ENCODE measurements around the gene APOBEC3B.
"Not testable (repeated sequence)": the region's sequence is repeated elsewhere in the genome, so short reads cannot be mapped to it uniquely, and the experiment has no call there.

Gene APOBEC3B

GRCh38 chr22:38981992-38982927 is at the start of gene APOBEC3B:
Gene APOBEC3B (plus strand): TSS chr22:38982347. CDS start chr22:38982454, 107 bp downstream.
- DNase-seq (ENCODE audit: low read depth in 2 of 2): peak; percentile 53 to 58

DNA sequence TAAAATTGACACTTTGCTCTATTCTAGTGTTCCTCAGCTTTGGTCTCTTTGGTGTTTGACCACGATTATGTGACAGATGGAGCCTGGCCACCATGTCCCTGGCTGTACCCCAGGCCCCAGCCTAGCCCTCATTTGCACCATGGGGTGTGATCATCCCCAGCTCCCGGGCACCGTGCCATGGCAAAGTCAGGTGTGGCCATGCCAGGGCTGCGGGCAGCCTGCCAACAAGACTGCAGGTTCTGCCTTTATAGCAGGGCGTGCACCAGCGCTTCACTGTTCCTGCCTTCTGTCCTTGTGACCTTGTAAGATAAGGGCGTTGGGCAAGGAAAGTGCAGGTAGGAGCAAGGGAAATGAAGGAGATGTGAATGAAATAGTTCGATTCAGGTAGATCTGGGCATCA is 47.1 kb upstream of the APOBEC3B start:
- no peak for DNase-seq (ENCODE audit: low read depth in 2 of 2)

DNA sequence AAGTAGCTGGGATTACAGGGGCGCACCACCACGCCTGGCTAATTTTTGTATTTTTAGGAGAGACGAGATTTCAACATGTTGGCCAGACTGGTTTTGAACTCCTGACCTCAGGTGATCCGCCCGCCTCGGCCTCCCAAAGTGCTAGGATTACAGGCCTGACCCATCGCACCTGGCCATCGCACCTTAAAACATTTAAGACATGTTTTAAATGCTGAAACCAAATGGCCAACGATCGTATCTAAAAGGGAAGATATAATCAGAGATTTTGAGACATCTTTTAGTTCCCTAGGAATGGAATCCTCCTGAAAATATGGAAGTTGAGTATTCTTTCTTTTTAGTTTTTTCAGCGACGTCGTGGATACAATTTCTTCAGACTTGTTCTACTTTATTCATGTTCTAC is 46.5 kb upstream of the APOBEC3B start:
- DNase-seq (ENCODE audit: low read depth in 2 of 2): no peak

DNA sequence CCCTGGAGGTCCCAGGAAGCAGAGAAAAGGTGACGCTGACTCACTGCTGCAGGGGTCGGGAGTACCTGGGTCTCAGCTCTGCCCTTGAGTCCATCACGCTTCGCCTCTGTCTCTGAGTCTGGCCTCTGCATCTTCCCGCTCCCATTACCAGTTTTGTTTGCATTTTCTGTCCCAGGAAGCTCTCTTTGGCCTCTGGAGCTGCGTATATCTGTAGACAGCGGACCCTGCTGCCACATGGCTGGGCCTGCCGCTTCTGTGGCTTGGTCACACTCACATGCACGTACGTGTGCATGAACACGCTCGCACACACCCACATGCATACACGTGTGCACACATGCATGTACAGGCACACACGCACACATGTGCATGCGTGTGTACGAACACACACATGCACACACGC is 45.6 kb upstream of the APOBEC3B start:
- DNase-seq (ENCODE audit: low read depth in 2 of 2): no peak

GRCh38 chr22:38937036-38937435 is 45.1 kb upstream of the APOBEC3B start:
- DNase-seq (ENCODE audit: low read depth in 2 of 2): no peak

GRCh38 chr22:38937541-38937940 is 44.6 kb upstream of the APOBEC3B start:
- DNase-seq (ENCODE audit: low read depth in 2 of 2): no peak

DNA sequence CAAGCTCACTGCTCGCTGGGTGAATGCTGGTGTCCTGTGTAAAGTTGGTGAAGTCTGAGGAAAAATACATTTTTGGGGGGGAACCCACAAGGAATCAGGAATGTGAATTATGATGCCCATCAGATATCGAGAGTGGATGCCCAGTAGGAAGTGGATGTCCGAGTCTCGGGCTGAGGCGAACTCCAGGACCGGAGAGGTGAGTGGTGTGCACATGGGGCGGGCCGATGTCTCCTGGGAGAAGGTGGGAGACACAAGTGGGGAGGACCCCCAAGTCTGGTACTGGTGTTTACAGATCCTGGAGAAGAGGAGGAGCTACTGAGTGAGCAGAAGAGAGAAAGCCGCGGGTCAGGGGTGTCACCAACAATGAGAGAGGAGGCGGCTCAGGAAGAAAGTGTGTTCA is 43.9 kb upstream of the APOBEC3B start:
- no peak for DNase-seq (ENCODE audit: low read depth in 2 of 2)

GRCh38 chr22:38938925-38939324 is 43.2 kb upstream of the APOBEC3B start:
- no peak for DNase-seq (ENCODE audit: low read depth in 2 of 2)

DNA sequence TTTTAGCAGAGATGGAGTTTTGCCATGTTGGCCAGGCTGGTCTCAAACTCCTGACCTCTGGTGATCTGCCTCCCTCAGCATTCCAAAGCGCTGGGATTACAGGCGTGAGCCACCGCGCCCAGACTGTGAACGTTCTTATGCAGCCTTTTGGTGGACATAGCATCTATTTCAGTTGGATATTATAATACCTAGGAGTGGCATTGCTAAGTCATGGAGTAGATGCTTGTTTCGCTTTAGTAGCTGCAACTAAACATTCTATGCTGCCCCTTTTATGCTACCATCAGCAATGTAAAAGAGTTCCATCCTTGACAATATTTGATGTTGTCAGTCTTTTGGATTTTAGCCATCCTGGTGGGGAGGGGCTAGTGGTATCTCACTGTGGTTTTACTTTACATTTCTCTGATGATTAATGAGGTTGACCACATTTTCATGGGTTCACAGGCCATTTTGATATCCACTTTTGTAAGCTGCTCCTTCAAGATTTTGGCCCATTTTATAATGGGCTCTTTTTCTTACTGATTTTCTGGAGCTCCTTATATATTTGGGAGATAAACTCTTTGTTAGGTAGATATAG is 41.2 kb upstream of the APOBEC3B start:
- DNase-seq (ENCODE audit: low read depth in 2 of 2): no peak

GRCh38 chr22:38941488-38941987 is 40.6 kb upstream of the APOBEC3B start:
- peak; percentile 38 to 74 for DNase-seq (ENCODE audit: low read depth in 2 of 2)

- no peak for DNase-seq (ENCODE audit: low read depth in 2 of 2)
These were observed 39.4 kb upstream of the APOBEC3B start for GRCh38 chr22:38942702-38943101.

- no peak for DNase-seq (ENCODE audit: low read depth in 2 of 2)
These were observed 38.9 kb upstream of the APOBEC3B start for GRCh38 chr22:38943201-38943600.

DNA sequence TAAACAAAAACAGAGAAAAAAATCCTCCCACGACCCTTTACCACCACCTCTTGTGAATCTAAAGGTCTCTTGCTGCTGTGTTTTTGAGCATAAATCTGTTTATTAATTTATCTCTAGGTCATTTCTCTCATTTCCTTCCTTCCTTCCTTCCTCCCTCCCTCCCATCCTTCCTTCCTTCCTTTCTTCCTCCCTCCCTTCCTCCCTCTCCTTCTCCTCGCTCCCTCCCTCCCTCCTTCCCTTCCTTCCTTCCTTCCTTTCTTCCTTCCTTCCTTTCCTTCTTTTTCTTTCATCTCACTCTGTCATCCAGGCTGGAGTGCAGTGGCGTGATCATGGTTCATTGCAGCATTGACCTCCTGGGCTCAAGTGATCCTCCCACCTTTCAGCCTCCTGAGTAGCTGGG is 38.3 kb upstream of the APOBEC3B start:
- DNase-seq (ENCODE audit: low read depth in 2 of 2): no peak

DNA sequence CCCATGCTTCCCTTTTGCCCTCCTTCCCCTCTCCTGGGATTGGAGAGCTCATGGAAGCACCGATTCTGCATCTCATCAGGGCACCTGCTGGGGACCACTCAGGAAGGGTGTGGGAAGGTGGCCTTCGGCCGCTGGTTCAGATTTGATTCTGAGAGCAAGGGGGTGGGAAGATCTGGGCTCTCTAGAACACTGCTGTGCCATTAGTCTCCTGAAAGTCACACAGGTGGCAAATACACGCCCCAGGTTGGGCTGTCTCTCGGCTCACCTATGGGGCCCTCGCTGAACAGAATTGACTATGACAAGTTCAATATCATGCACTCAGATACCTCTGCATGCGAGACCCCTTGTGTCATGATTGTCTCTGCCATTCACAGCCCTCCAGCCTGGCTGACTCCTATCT is 37.5 kb upstream of the APOBEC3B start:
- no peak for DNase-seq (ENCODE audit: low read depth in 2 of 2)

GRCh38 chr22:38945706-38946338 is 36.3 kb upstream of the APOBEC3B start:
- not testable (repeated sequence) for DNase-seq (ENCODE audit: low read depth in 2 of 2)

- DNase-seq (ENCODE audit: low read depth in 2 of 2): no peak
These were observed 35.4 kb upstream of the APOBEC3B start for GRCh38 chr22:38946771-38947170.

- DNase-seq (ENCODE audit: low read depth in 2 of 2): no peak
These were observed 34.6 kb upstream of the APOBEC3B start for GRCh38 chr22:38947321-38948140.

DNA sequence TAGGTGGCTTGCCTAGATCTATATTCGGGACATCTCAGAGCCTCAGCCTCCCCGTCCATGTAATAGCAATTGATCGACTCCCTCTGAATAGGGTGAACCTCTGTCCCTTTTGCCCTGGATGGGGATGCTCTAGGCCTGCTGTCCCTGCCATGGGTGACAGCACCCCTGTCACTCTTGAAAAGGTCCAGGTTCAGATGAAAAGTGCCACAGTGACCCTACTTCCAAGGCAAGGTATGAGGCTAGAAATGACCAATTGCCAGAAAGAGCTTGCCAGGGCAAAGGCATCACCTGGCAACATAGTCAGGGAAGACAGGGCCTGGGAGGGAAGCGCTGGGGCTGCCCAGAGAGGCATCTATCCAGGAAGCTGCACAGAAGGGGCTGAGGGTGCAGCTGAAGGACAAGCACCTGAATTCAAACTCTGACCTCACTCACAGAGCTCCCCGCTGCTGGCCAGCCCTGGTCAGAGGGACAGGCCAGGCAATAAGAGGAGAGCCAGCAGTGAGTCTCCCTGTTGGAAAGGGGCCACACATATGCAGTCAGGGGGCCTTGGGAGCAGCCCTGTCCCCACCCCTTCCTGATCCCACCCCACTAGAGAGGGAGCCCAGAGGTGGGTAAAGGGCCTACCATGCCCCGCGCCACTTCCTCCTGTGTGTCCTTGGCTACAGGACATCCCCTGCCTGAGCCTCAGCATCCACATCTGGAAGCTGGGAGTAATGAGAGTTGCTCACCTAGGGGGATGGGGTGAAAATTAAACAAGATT is 33.8 kb upstream of the APOBEC3B start:
- no peak for DNase-seq (ENCODE audit: low read depth in 2 of 2)

- no peak for DNase-seq (ENCODE audit: low read depth in 2 of 2)
These were observed 32.2 kb upstream of the APOBEC3B start for GRCh38 chr22:38949889-38950405.

DNA sequence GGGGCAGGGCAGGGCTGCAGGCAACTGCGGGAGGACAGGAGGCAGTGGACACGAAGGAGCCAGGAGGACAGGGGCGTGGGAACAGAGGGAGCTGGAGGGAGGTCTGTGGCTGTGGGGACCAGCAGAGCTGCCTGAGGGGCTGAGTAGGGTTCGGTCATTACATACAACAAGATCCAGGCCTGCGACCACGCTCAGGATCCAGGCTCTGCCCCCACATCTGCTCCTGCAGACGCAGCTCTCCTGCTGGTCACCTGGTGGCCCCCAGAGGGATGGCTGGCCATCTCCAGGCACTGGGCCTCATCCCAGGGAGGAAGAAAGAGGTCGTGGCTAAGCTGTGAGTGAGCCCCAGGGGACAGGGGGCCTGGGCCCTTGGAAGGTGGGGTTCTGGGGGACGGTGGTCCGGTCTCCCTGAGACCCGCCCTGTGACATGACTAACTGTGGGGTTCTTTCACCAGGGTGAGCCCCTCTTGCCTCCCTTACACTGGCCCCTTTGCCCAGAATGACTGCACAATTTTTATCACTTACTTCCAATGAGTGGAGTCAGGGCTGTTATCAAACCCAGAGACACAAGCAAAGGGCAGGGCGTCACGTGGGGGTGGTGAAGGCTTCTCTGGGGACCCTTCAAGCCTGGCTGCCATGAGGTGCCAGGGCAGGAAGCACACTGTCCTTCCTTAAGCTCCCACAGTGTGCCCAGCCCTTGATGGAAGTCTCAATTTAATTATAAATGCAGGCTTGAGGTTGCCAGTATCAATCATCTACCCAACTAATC is 31.4 kb upstream of the APOBEC3B start:
- DNase-seq (ENCODE audit: low read depth in 2 of 2): no peak
